ENCODE data around the gene FCHO2.
"Not testable (repeated sequence)": the region's sequence is repeated elsewhere in the genome, so short reads cannot be mapped to it uniquely, and the experiment has no call there.

Gene FCHO2

GRCh38 chr5:72955768-72956323 lies at the start of gene FCHO2:
Gene FCHO2 (plus strand): TSS chr5:72956041. CDS start chr5:72956097, 56 bp downstream.
- peak; percentile 92 for DNase-seq

- DNase-seq, result no peak
Measured at GRCh38 chr5:72906806-72907205, 49.0 kb upstream of the FCHO2 start.

- DNase-seq, result no peak
Measured at GRCh38 chr5:72908664-72909063, 47.2 kb upstream of the FCHO2 start.

- DNase-seq, result no peak
Measured at GRCh38 chr5:72917371-72917776, 38.5 kb upstream of the FCHO2 start.

- peak; percentile 20 for DNase-seq
Measured at GRCh38 chr5:72920690-72921502, 34.9 kb upstream of the FCHO2 start.

- DNase-seq, result no peak
Measured at GRCh38 chr5:72921886-72922285, 34.0 kb upstream of the FCHO2 start.

- DNase-seq, result no peak
Measured at GRCh38 chr5:72922422-72922821, 33.4 kb upstream of the FCHO2 start.

GRCh38 chr5:72925336-72926010 lies 30.4 kb upstream of the FCHO2 start:
- DNase-seq, result no peak

GRCh38 chr5:72932686-72933085 lies 23.2 kb upstream of the FCHO2 start:
- DNase-seq, result not testable (repeated sequence)

- DNase-seq, result not testable (repeated sequence)
Measured at GRCh38 chr5:72934953-72935725, 20.7 kb upstream of the FCHO2 start.

GRCh38 chr5:72936893-72937292 lies 18.9 kb upstream of the FCHO2 start:
- no peak for DNase-seq

- no peak for DNase-seq
Measured at GRCh38 chr5:72937517-72938061, 18.3 kb upstream of the FCHO2 start.

GRCh38 chr5:72938206-72938605 lies 17.6 kb upstream of the FCHO2 start:
- DNase-seq, result no peak

GRCh38 chr5:72940082-72940481 lies 15.8 kb upstream of the FCHO2 start:
- DNase-seq, result no peak

GRCh38 chr5:72943307-72943706 lies 12.5 kb upstream of the FCHO2 start:
- no peak for DNase-seq

- DNase-seq, result no peak
Measured at GRCh38 chr5:72947498-72947897, 8.3 kb upstream of the FCHO2 start.

- DNase-seq, result no peak
Measured at GRCh38 chr5:72949481-72949880, 6.4 kb upstream of the FCHO2 start.

- no peak for DNase-seq
Measured at GRCh38 chr5:72951671-72952468, 4.0 kb upstream of the FCHO2 start.

GRCh38 chr5:72954389-72954788 lies 1.5 kb upstream of the FCHO2 start:
- no peak for DNase-seq

- DNase-seq, result no peak
Measured at GRCh38 chr5:72955143-72955767, 586 bp upstream of the FCHO2 start.

- DNase-seq, result peak; percentile 28
Measured at GRCh38 chr5:72956324-72957140, 691 bp downstream of the FCHO2 start.
